ENCODE measurements around the gene NAGPA. TPM values are rescaled to one million over a fixed set of nuclear protein-coding genes. Genes with fewer than 3 reads are reported as not detected.

NAGPA gene
- total and polyA plus RNA-seq, 2 of the 13 experiments (the other 11 are each of a cell fraction or from before 2014, with no cell fraction given), result 27.1 to 60.3 TPM

- TF ChIP-seq ZBTB4 (CRISPR knock-in tag; IDR thresholded peaks at IDR 0.05; ENCODE audit: borderline replicate concordance) (no peak; the same call in 1 of the 2 replicates), SMAD3 (CRISPR knock-in tag; IDR thresholded peaks at IDR 0.05) (peak; percentile 86; the same call in 1 of the 2 replicates), MNT (IDR thresholded peaks at IDR 0.05) (peak; percentile 67), POLR2G (IDR thresholded peaks at IDR 0.05; ENCODE audit: low read depth, low read length) (peak; percentile 87), ZC3H4 (CRISPR knock-in tag; IDR thresholded peaks at IDR 0.05; ENCODE audit: borderline replicate concordance) (no peak), NFATC3 (CRISPR knock-in tag; IDR thresholded peaks at IDR 0.05) (0 out of 2 replicates have a peak, but pooled peaks have one; percentile 52), ZNF746 (CRISPR knock-in tag; IDR thresholded peaks at IDR 0.05) (no peak), RFXAP (CRISPR knock-in tag; IDR thresholded peaks at IDR 0.05; ENCODE audit: borderline replicate concordance) (peak; percentile 96), FOXA1 (IDR thresholded peaks at IDR 0.05) (no peak), FOXA1 (CRISPR knock-in tag; IDR thresholded peaks at IDR 0.05) (no peak; the same call in 1 of the 2 replicates), SIX4 (CRISPR knock-in tag; IDR thresholded peaks at IDR 0.05) (peak; percentile 71; the same call in 1 of the 2 replicates), ZMYM2 (CRISPR knock-in tag; IDR thresholded peaks at IDR 0.05) (no peak), NRL (CRISPR knock-in tag; IDR thresholded peaks at IDR 0.05; ENCODE audit: borderline replicate concordance) (0 out of 2 replicates have a peak, but pooled peaks have one; percentile 31), FOXP1 (IDR thresholded peaks at IDR 0.05) (no peak), FOXP1 (CRISPR knock-in tag; IDR thresholded peaks at IDR 0.05) (peak; percentile 29; the same call in 1 of the 2 replicates), ARID2 (CRISPR knock-in tag; IDR thresholded peaks at IDR 0.05; ENCODE audit: borderline replicate concordance) (peak; percentile 3; the same call in 1 of the 2 replicates), ZNF503 (CRISPR knock-in tag; IDR thresholded peaks at IDR 0.05) (peak; percentile 95), XBP1 (CRISPR knock-in tag; IDR thresholded peaks at IDR 0.05) (0 out of 2 replicates have a peak, but pooled peaks have one; percentile 23), JUND (CRISPR knock-in tag; IDR thresholded peaks at IDR 0.05) (no peak; the same call in 1 of the 2 replicates), NFIC (IDR thresholded peaks at IDR 0.05; ENCODE audit: low read length) (peak; percentile 92), SOX13 (IDR thresholded peaks at IDR 0.05) (peak; percentile 26; the same call in 1 of the 2 replicates), SOX13 (CRISPR knock-in tag; conservative IDR thresholded peaks at IDR 0.05 in 1 of 2, IDR thresholded peaks at IDR 0.05 in 1 of 2) (peak in 1 of 2 experiments; percentile 66; a peak in 2 of 4 replicates), JUN (CRISPR knock-in tag; IDR thresholded peaks at IDR 0.05) (no peak), GATAD1 (CRISPR knock-in tag; IDR thresholded peaks at IDR 0.05) (peak; percentile 100), FOXK1 (CRISPR knock-in tag; IDR thresholded peaks at IDR 0.05; ENCODE audit: borderline replicate concordance, low read depth) (peak; percentile 97)
Observed at GRCh38 chr16:5033256-5034166, at the start of gene NAGPA (continued).

All from HepG2 (cell line).